HepG2 (cell line): ENCODE data around the gene WDR7. TPM values are rescaled to one million over a fixed set of nuclear protein-coding genes. Genes with fewer than 3 reads are reported as not detected.

Experiments used
- ATAC-seq: fragments of 200-7000 bp; cut with Tn5 transposase; 3 replicates; pipeline ENCODE4 v1.9.1; 2020; ENCODE audit warnings: mild to moderate bottlenecking, moderate library complexity
- BruUV-seq: library from RNA; stranded (reverse); fragments of 400-500 nt; replicated peaks from 2 replicates; lab custom pipeline; 2021; lab: Mats Ljungman, UMichigan
- CTCF ChIA-PET: fragments of 300-600 bp; formaldehyde crosslinking; extraction: SDS; loops from one replicate; lab custom pipeline; 2021; ENCODE audit warnings: low total read pairs, inconsistent platforms, low intra/inter-chr PET ratio; lab: Yijun Ruan, JAX
- POLR2A ChIA-PET: fragments of 350-600 bp; sonication (Branson Sonifier 250); formaldehyde crosslinking; loops from one replicate; lab custom pipeline; 2020; ENCODE audit warnings: antibody characterized with exemption, inconsistent platforms; lab: Yijun Ruan, JAX
- DNase-seq: peaks from one replicate; pipeline ENCODE4 v3.0.0-alpha.2; 2015; ENCODE audit warnings: low spot score
- FAIRE-seq: peaks from 3 replicates; lab custom pipeline; 2011; peaks lifted over from hg19 to GRCh38; lab: Jason Lieb, UNC
- H2AFZ ChIP-seq: one replicate; pipeline ENCODE4 v1.6.1; 2011; ENCODE audit warnings: low read length, inconsistent platforms
- H3K27ac ChIP-seq: fragments of 300-600 bp; 3 replicates; pipeline ENCODE4 v1.8.0; 2011; ENCODE audit warnings: mixed run types, mild to moderate bottlenecking, mixed read lengths, low read length, inconsistent platforms; ENCODE audit not compliant: insufficient read depth; ENCODE audit errors: extremely low read length
- H3K27me3 ChIP-seq, 2 experiments: fragments of 200-600 bp in 1 of 2; 2 replicates in 1 of 2; 3 replicates in 1 of 2; pipeline versions ENCODE4 v1.6.0 to v1.8.0; 2011; ENCODE audit warnings: low read length in 2 of 2, mild to moderate bottlenecking in 2 of 2, moderate library complexity in 2 of 2, inconsistent platforms in 1 of 2; ENCODE audit not compliant: insufficient read depth in 2 of 2, control insufficient read depth in 1 of 2
- H3K36me3 ChIP-seq, 2 experiments: fragments of 200-600 bp in 1 of 2; replicated peaks in 1 of 2; 2 replicates in 1 of 2; 3 replicates in 1 of 2; pipeline versions ENCODE4 v1.5.1 to v1.8.0; 2011; ENCODE audit warnings: low read length in 2 of 2, inconsistent platforms in 1 of 2; ENCODE audit not compliant: insufficient read depth in 2 of 2, control insufficient read depth in 1 of 2
- H3K4me1 ChIP-seq: 2 replicates; pipeline ENCODE4 v1.5.1; 2012; ENCODE audit warnings: low read length, inconsistent platforms; ENCODE audit not compliant: insufficient read depth
- H3K4me2 ChIP-seq: 2 replicates; pipeline ENCODE4 v1.6.0; 2011; ENCODE audit warnings: low read depth, low read length, inconsistent platforms
- H3K4me3 ChIP-seq, 3 experiments: fragments of 200-600 bp in 1 of 3; sonication (generic), shearing (Covaris generic) in 1 of 3; replicated peaks in 1 of 3; 2 replicates each; pipeline ENCODE4 v1.5.1; 2011 to 2016; ENCODE audit warnings: low read length in 3 of 3, inconsistent platforms in 2 of 3, low read depth in 2 of 3, mild to moderate bottlenecking in 2 of 3, control low read depth in 1 of 3, mixed read lengths in 1 of 3; ENCODE audit not compliant: insufficient read depth in 1 of 3
- H3K79me2 ChIP-seq: one replicate; pipeline ENCODE4 v1.6.1; 2011; ENCODE audit warnings: low read length, inconsistent platforms; ENCODE audit not compliant: insufficient read depth
- H3K9ac ChIP-seq: 2 replicates; pipeline ENCODE4 v1.6.0; 2011; ENCODE audit warnings: mild to moderate bottlenecking, low read depth, low read length, inconsistent platforms; ENCODE audit not compliant: insufficient read depth
- H3K9me3 ChIP-seq: 2 replicates; pipeline ENCODE4 v1.5.1; 2012; ENCODE audit warnings: mild to moderate bottlenecking, low read length
- H4K20me1 ChIP-seq: 2 replicates; pipeline ENCODE4 v1.6.0; 2011; ENCODE audit warnings: inconsistent platforms, mild to moderate bottlenecking, low read length, moderate library complexity; ENCODE audit not compliant: insufficient read depth
- ARID2 ChIP-seq: sonication (generic); formaldehyde crosslinking; IDR thresholded peaks from 2 replicates; pipeline ENCODE4 v1.8.1; 2022; ENCODE audit warnings: mild to moderate bottlenecking, missing genetic modification reagents, borderline replicate concordance
- CREM ChIP-seq, 2 experiments: sonication (generic) in 1 of 2; formaldehyde crosslinking in 1 of 2; IDR thresholded peaks; 2 replicates each; pipeline versions ENCODE4 v1.4.0 to v1.6.1; 2016 to 2020; ENCODE audit warnings: antibody characterized with exemption in 1 of 2, mild to moderate bottlenecking in 1 of 2, missing genetic modification reagents in 1 of 2
- HOMEZ ChIP-seq: IDR thresholded peaks from 2 replicates; pipeline ENCODE4 v1.6.1; 2016; ENCODE audit warnings: low read depth
- MED8 ChIP-seq: sonication (generic); formaldehyde crosslinking; IDR thresholded peaks from 2 replicates; pipeline ENCODE4 v1.8.1; 2023; ENCODE audit warnings: mild to moderate bottlenecking, missing genetic modification reagents; ENCODE audit not compliant: insufficient replicate concordance
- MXD4 ChIP-seq: IDR thresholded peaks from 2 replicates; pipeline ENCODE4 v1.6.1; 2016; ENCODE audit warnings: mild to moderate bottlenecking, missing biosample characterization, missing genetic modification reagents
- RBM39 ChIP-seq: fragments of 200-400 bp; formaldehyde crosslinking; IDR thresholded peaks from one replicate; pipeline ENCODE4 v1.6.1; 2018; ENCODE audit warnings: antibody characterized with exemption, mild to moderate bottlenecking, low read depth, low read length; ENCODE audit not compliant: poor library complexity, severe bottlenecking
- STAT5B ChIP-seq: sonication (generic); formaldehyde crosslinking; IDR thresholded peaks from 2 replicates; pipeline ENCODE4 v1.4.0; 2020; ENCODE audit warnings: missing genetic modification reagents
- TMF1 ChIP-seq: sonication (generic); formaldehyde crosslinking; IDR thresholded peaks from 2 replicates; pipeline ENCODE4 v1.8.1; 2022; ENCODE audit warnings: low read depth, missing genetic modification reagents
- ZNF280D ChIP-seq: sonication (generic); formaldehyde crosslinking; IDR thresholded peaks from 2 replicates; pipeline ENCODE4 v1.5.1; 2020; ENCODE audit warnings: mild to moderate bottlenecking, missing genetic modification reagents
- ZNF746 ChIP-seq: sonication (generic); formaldehyde crosslinking; IDR thresholded peaks from 2 replicates; pipeline ENCODE4 v1.8.0; 2022; ENCODE audit warnings: mild to moderate bottlenecking, missing genetic modification reagents
- ZNF780A ChIP-seq: sonication (generic); formaldehyde crosslinking; IDR thresholded peaks from 2 replicates; pipeline ENCODE4 v1.8.0; 2022; ENCODE audit warnings: mild to moderate bottlenecking, missing genetic modification reagents, moderate library complexity
- WGBS: methylation state at CpG from one replicate; pipeline ENCODE4 v1.1.6; 2017; ENCODE audit warnings: low lambda C conversion rate; 5-methylcytosine and 5-hydroxymethylcytosine counted together
- in situ Hi-C: cut with HindIII; loops from 2 replicates; pipeline ENCODE4 v1.10.0; 2017; ENCODE audit warnings: low pct_unique_long_range_greater_than_20kb; ENCODE audit not compliant: extremely low pct_ligation_motif_present
- intact Hi-C: fragments of 100-400 bp; cut with micrococcal nuclease; formaldehyde crosslinking; loops from one replicate; pipeline ENCODE4 v1.10.0; 2022; ENCODE audit not compliant: unreplicated experiment
- polyA plus RNA-seq, 8 experiments: library from polyadenylated mRNA; depleted of rRNA in 3 of 8; stranded (reverse) in 7 of 8; unstranded in 1 of 8; fragments of >200 nt; fragmentation: Illumina TruSeq in 4 of 8; extraction: Trizol in 4 of 8; gene quantifications; 2 replicates each; pipeline versions ENCODE4 v1.2.1 to v1.2.3, GENCODE V29; 2011 to 2016; ENCODE audit warnings: low read depth in 4 of 8, missing spikeins in 1 of 8, mixed read lengths in 1 of 8; ENCODE audit not compliant: insufficient read depth in 1 of 8
- total RNA-seq, 5 experiments: library from RNA; depleted of rRNA; stranded (reverse); fragments of >200 nt; fragmentation: Illumina TruSeq; extraction: Trizol; gene quantifications; 2 replicates each; pipeline ENCODE4 v1.2.3, GENCODE V29; 2016; ENCODE audit warnings: low read depth in 1 of 5
- TF ChIP-seq, protein P1 (sequence below): sonication (generic); formaldehyde crosslinking; IDR thresholded peaks from 2 replicates; pipeline ENCODE4 v1.8.0; 2022; ENCODE audit warnings: missing genetic modification reagents, low read depth, mild to moderate bottlenecking, borderline replicate concordance
- TF ChIP-seq, protein P2 (sequence below): sonication (generic); formaldehyde crosslinking; IDR thresholded peaks from 2 replicates; pipeline ENCODE4 v1.8.0; 2022; ENCODE audit warnings: missing genetic modification reagents, mild to moderate bottlenecking, borderline replicate concordance

The WDR7 gene
- total and polyA plus RNA-seq, 2 of the 13 experiments (the other 11 are each of a cell fraction or from before 2014, with no cell fraction given) = 2.0 to 7.8 TPM

- in situ Hi-C loops = no loop called here
- DNase-seq = no peak
- ChIA-PET CTCF (no interaction called here), POLR2A (no interaction called here)
- Histone ChIP-seq H4K20me1 (no peaks in the 10 kb centered on the region), H3K27ac (no peak overlapping the region), H3K9me3 (no peaks in the 10 kb centered on the region), H3K4me1 (no peaks in the 10 kb centered on the region), H3K4me2 (no peak overlapping the region), H3K27me3 (no peaks in the 10 kb centered on the region), H3K9ac (no peak overlapping the region), H2AFZ (no peak overlapping the region), H3K4me3 (no peak overlapping the region), H3K79me2 (no peaks in the 10 kb centered on the region), H3K36me3 (no peaks in the 10 kb centered on the region)
- no peak for TF ChIP-seq RBM39
- TF ChIP-seq, protein P1, sequence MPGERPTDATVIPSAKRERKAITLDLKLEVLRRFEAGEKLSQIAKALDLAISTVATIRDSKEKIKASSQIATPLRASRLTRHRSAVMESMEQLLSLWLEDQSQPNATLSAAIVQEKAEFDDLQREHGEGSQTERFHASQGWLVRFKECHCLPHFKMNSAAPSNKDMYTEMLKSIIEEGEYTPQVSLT = no peak
- no peak for TF ChIP-seq STAT5B (CRISPR knock-in tag)
- no peak for TF ChIP-seq TMF1 (CRISPR knock-in tag)
- no peak for TF ChIP-seq ARID2 (CRISPR knock-in tag)
- no peak for TF ChIP-seq MXD4 (CRISPR knock-in tag)
- intact Hi-C loops = no loop called here
- BruUV-seq = no TSS peak
- ATAC-seq = no peak
- WGBS = 67% methylated on average over 3 of the region's 3 CpGs
- FAIRE-seq = no peak
Observed at GRCh38 chr18:56977309-56977708, 326.1 kb downstream of the WDR7 start.

- CTCF ChIA-PET = no interaction called here
- POLR2A ChIA-PET = no interaction called here
- Histone ChIP-seq H3K4me3 (no peak overlapping the region), H2AFZ (no peak overlapping the region), H4K20me1 (no peaks in the 10 kb centered on the region), H3K36me3 (no peaks in the 10 kb centered on the region), H3K4me2 (no peak overlapping the region), H3K9ac (no peak overlapping the region), H3K27me3 (no peaks in the 10 kb centered on the region), H3K4me1 (no peaks in the 10 kb centered on the region), H3K27ac (no peak overlapping the region), H3K9me3 (no peaks in the 10 kb centered on the region), H3K79me2 (no peaks in the 10 kb centered on the region)
- 55% methylated on average over 2 of the region's 2 CpGs for WGBS
- DNase-seq = no peak
- ATAC-seq = no peak
- FAIRE-seq = no peak
- in situ Hi-C loops = no loop called here
- intact Hi-C loops = no loop called here
- no TSS peak for BruUV-seq
- TF ChIP-seq ZNF746 (CRISPR knock-in tag) (no peak), MED8 (CRISPR knock-in tag) (no peak), HOMEZ (no peak), CREM (IDR thresholded peaks at IDR 0.05) (no peak), CREM (CRISPR knock-in tag; IDR thresholded peaks at IDR 0.05) (no peak), ZNF780A (CRISPR knock-in tag) (no peak), ZNF280D (CRISPR knock-in tag) (no peak)
- TF ChIP-seq, protein P2, sequence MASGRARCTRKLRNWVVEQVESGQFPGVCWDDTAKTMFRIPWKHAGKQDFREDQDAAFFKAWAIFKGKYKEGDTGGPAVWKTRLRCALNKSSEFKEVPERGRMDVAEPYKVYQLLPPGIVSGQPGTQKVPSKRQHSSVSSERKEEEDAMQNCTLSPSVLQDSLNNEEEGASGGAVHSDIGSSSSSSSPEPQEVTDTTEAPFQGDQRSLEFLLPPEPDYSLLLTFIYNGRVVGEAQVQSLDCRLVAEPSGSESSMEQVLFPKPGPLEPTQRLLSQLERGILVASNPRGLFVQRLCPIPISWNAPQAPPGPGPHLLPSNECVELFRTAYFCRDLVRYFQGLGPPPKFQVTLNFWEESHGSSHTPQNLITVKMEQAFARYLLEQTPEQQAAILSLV (CRISPR knock-in tag) = no peak
Observed at GRCh38 chr18:56977771-56978170, 326.6 kb downstream of the WDR7 start.
